CD14-positive monocyte (primary cell): ENCODE data around the gene HOXC11. TPM values are rescaled to one million over a fixed set of nuclear protein-coding genes. Genes with fewer than 3 reads are reported as not detected.

Experiments
- DNase-seq, 3 donors: peaks; one replicate each; pipeline ENCODE4 v3.0.0-alpha.2; 2011 to 2022
- H2AFZ ChIP-seq: 2 replicates; pipeline ENCODE4 v1.6.0; 2012; ENCODE audit warnings: mild to moderate bottlenecking, low read depth, low read length, inconsistent platforms; ENCODE audit not compliant: insufficient read depth, poor library complexity, severe bottlenecking
- H3K27ac ChIP-seq, 2 donors: 1 replicate in 1 of 2; 2 replicates in 1 of 2; pipeline ENCODE4 v1.5.1; 2012 to 2013; ENCODE audit warnings: low read length in 2 of 2, control low read depth in 1 of 2, inconsistent platforms in 1 of 2, low read depth in 1 of 2, mild to moderate bottlenecking in 1 of 2
- H3K27me3 ChIP-seq, 2 donors: one replicate each; pipeline versions ENCODE4 v1.6.0 to v1.6.1; 2011 to 2013; ENCODE audit warnings: low read length in 2 of 2; ENCODE audit not compliant: control insufficient read depth in 2 of 2, insufficient read depth in 2 of 2
- H3K36me3 ChIP-seq, 2 donors: replicated peaks in 1 of 2; 1 replicate in 1 of 2; 2 replicates in 1 of 2; pipeline versions ENCODE4 v1.5.1 to v1.6.1; 2012 to 2013; ENCODE audit warnings: low read length in 2 of 2, control low read depth in 1 of 2, inconsistent platforms in 1 of 2, mild to moderate bottlenecking in 1 of 2; ENCODE audit not compliant: insufficient read depth in 2 of 2, control insufficient read depth in 1 of 2
- H3K4me1 ChIP-seq, 2 donors: 1 replicate in 1 of 2; 2 replicates in 1 of 2; pipeline versions ENCODE4 v1.5.1 to v1.6.1; 2012 to 2013; ENCODE audit warnings: low read length in 2 of 2, control low read depth in 1 of 2, inconsistent platforms in 1 of 2, mild to moderate bottlenecking in 1 of 2, moderate library complexity in 1 of 2; ENCODE audit not compliant: insufficient read depth in 2 of 2, control insufficient read depth in 1 of 2
- H3K4me2 ChIP-seq: replicated peaks from 2 replicates; pipeline ENCODE3; 2012; ENCODE audit warnings: low read length, moderate library complexity, mild to moderate bottlenecking; ENCODE audit not compliant: poor library complexity, severe bottlenecking; ENCODE audit errors: extremely low read depth
- H3K4me3 ChIP-seq, 3 experiments: fragments of 200-600 bp in 1 of 3; sonication (generic) in 1 of 3; replicated peaks in 1 of 3; 1 replicate in 2 of 3; 2 replicates in 1 of 3; pipeline ENCODE4 v1.5.1; 2011 to 2013; ENCODE audit warnings: low read length in 3 of 3, mild to moderate bottlenecking in 3 of 3, control low read depth in 2 of 3, low read depth in 2 of 3, inconsistent platforms in 1 of 3, moderate library complexity in 1 of 3
- H3K79me2 ChIP-seq: 2 replicates; pipeline ENCODE4 v1.6.0; 2012; ENCODE audit warnings: mild to moderate bottlenecking, control low read depth, inconsistent platforms, low read length, moderate library complexity; ENCODE audit not compliant: insufficient read depth
- H3K9ac ChIP-seq: 2 replicates; pipeline ENCODE4 v1.6.0; 2017; ENCODE audit warnings: low read length, mild to moderate bottlenecking; ENCODE audit not compliant: insufficient read depth, poor library complexity, severe bottlenecking
- H3K9me3 ChIP-seq, 2 donors: replicated peaks in 1 of 2; 1 replicate in 1 of 2; 2 replicates in 1 of 2; pipeline versions ENCODE4 v1.5.1 to v1.6.1; 2012 to 2013; ENCODE audit warnings: low read length in 2 of 2, control low read depth in 1 of 2; ENCODE audit not compliant: control insufficient read depth in 1 of 2, insufficient read depth in 1 of 2
- H4K20me1 ChIP-seq: 2 replicates; pipeline ENCODE4 v1.6.0; 2012; ENCODE audit warnings: mild to moderate bottlenecking, low read length, control low read depth, moderate library complexity; ENCODE audit not compliant: insufficient read depth
- H3K27ac Mint-ChIP-seq, 7 donors: one replicate each; pipeline ENCODE4 v1.8.0; 2020; ENCODE audit warnings: mild to moderate bottlenecking in 7 of 7, mixed read lengths in 7 of 7, moderate library complexity in 6 of 7, inconsistent platforms in 2 of 7
- H3K27me3 Mint-ChIP-seq, 3 donors: one replicate each; pipeline ENCODE4 v1.8.0; 2021 to 2022; ENCODE audit warnings: low read depth in 3 of 3, mild to moderate bottlenecking in 3 of 3, mixed read lengths in 3 of 3, moderate library complexity in 3 of 3, inconsistent platforms in 1 of 3
- H3K36me3 Mint-ChIP-seq, 2 donors: one replicate each; pipeline ENCODE4 v1.8.0; 2020; ENCODE audit warnings: mixed read lengths in 2 of 2, inconsistent platforms in 1 of 2, mild to moderate bottlenecking in 1 of 2
- H3K4me1 Mint-ChIP-seq: one replicate; pipeline ENCODE4 v1.8.0; 2020; ENCODE audit warnings: mild to moderate bottlenecking, mixed read lengths
- H3K4me3 Mint-ChIP-seq, 2 donors: one replicate each; pipeline ENCODE4 v1.8.0; 2020; ENCODE audit warnings: mild to moderate bottlenecking in 2 of 2, mixed read lengths in 2 of 2, moderate library complexity in 1 of 2
- H3K9me3 Mint-ChIP-seq, 7 donors: one replicate each; pipeline ENCODE4 v1.8.0; 2020 to 2022; ENCODE audit warnings: mixed read lengths in 7 of 7, mild to moderate bottlenecking in 6 of 7, moderate library complexity in 6 of 7, inconsistent platforms in 2 of 7
- CTCF ChIP-seq: fragments of 200-600 bp; IDR thresholded peaks from one replicate; pipeline ENCODE4 v1.8.0; 2022; ENCODE audit warnings: antibody characterized with exemption, mild to moderate bottlenecking
- WGBS: methylation state at CpG from one replicate; pipeline ENCODE4 v1.1.5; 2013; ENCODE audit warnings: missing lambda C conversion rate; ENCODE audit not compliant: insufficient coverage; 5-methylcytosine and 5-hydroxymethylcytosine counted together
- intact Hi-C, 2 donors: fragments of 100-400 bp; cut with micrococcal nuclease; formaldehyde crosslinking; loops; one replicate each; pipeline versions ENCODE4 v1.15.0 to v1.15.1; 2023
- polyA plus RNA-seq, 3 donors: library from polyadenylated mRNA; depleted of rRNA in 1 of 3; unstranded in 2 of 3; stranded (reverse) in 1 of 3; fragments of 300-500 nt in 2 of 3; fragments of >200 nt in 1 of 3; fragmentation: Illumina TruSeq in 2 of 3; gene quantifications; 1 replicate in 2 of 3; 2 replicates in 1 of 3; pipeline ENCODE4 v1.2.3, GENCODE V29; 2012 to 2021

The HOXC11 gene
- polyA plus RNA-seq, 3 donors, result not detected

DNA sequence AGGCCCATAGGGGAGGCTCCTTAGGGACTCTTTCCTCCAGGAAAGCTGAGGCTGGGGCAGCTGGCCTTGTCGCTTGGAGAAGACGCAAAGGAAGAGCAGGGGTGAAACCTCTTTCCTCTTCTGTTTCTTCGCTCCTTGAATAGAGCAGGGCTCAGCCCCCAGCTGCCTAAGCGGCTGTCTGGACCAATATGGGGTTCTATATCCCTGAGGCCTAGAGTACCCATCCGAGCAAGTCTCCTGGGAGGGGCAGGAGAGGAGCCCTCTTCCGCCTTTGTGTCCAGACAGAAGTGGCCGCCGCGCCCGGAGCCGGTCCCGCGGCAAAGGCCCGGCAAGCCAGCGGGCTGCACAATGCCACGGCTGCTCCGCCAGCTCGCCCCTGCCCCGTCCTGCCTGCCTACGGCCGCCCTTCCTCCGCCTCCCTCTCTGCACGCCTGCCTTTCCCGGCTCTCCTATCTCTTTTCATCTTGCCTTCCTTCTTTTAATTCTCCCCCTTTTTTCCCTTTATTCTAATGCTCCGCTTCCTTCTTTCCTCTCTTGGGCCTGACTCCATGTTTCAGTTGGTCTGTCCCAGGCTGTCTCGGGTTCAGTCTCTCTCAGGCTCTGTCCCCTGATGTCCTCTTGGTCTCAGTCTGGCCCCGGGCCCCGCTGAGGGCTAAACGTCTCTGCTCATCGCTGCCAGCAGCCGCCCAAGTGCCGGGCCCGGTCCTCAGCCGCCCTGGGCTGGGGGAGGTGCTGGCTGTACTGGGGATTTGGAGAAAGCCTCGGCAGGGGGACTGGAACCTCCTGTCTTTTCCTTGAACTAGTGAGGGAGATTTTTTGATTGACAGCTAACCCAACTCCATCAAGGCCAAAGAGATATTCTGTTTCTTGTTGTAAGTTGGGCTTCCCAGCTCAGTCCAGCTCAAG is 24.5 kb downstream of the HOXC11 start:
- H3K4me1 Mint-ChIP-seq, result peaks cover 28% of the 10 kb centered on the region
- intact Hi-C loops, result loop anchor here in 1 of 2 donors (5.0 kb wide), 1 partner anchor 45 kb away; the partner anchor contains the start of gene HOXC12
- Histone ChIP-seq H3K9me3 (peaks cover 3 to 60% of the 10 kb centered on the region in 2 donors), H2AFZ (no peak overlapping the region), H4K20me1 (no peaks in the 10 kb centered on the region), H3K79me2 (no peaks in the 10 kb centered on the region), H3K36me3 (no peaks in the 10 kb centered on the region), H3K27me3 (peaks cover 92 to 100% of the 10 kb centered on the region in 2 donors), H3K4me3 (no peak overlapping the region), H3K9ac (no peak overlapping the region), H3K4me2 (no peak overlapping the region), H3K4me1 (peaks cover 15 to 30% of the 10 kb centered on the region in 2 donors), H3K27ac (no peak overlapping the region)
- no peak for DNase-seq
- 3% methylated on average over 28 of the region's 35 CpGs for WGBS
- TF ChIP-seq CTCF, result no peak
- H3K4me3 Mint-ChIP-seq, result peak overlapping the region in 1 of 2 donors; percentile 95
- H3K27me3 Mint-ChIP-seq, result peaks cover 97 to 100% (median 100%) of the 10 kb centered on the region in 3 donors
- peaks cover 3 to 19% of the 10 kb centered on the region in 2 donors for H3K36me3 Mint-ChIP-seq
- H3K9me3 Mint-ChIP-seq, result peaks cover 2 to 67% (median 39%) of the 10 kb centered on the region in 7 donors
- no peak overlapping the region for H3K27ac Mint-ChIP-seq

DNA sequence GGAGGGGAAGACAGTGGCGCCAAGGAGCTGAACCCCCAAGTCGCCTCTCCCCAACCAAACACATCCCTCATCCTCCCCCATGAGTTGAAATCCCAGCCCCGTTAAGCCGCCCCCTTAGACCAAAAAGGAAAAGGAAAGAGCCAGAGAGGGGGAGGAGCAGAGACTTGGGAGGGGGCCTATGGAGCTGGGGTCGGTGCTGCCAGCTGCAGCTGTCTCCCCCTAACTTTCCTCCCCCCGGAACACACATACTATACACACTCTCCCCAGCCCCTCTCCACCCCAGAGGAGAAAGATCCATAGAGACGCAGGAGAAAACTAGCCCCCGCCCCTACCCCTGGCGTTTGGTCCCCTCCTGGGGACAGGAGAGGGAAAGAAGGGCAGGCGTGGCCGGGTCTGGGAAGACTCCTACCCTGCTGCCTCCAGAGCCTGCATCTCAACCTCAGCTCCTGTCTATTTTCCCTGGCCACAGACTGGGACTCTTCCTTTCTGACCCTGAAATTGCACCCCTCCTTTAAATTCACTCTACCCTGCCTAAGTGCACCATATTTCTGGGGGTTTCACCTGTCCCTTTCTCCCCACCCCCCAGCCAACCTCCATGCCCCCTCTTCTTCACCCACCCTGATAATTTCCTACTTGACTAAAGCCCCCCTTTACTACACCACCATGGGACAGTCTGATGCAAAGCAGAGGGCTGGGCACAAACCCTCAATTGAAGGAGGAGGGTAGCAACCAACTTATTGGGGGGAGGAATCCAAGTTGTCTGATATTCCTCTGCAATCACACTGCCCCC is 25.4 kb downstream of the HOXC11 start:
- Histone ChIP-seq H3K27me3 (peaks cover 93 to 100% of the 10 kb centered on the region in 2 donors), H3K36me3 (no peaks in the 10 kb centered on the region), H3K4me1 (peaks cover 15 to 30% of the 10 kb centered on the region in 2 donors), H3K9ac (no peak overlapping the region), H3K27ac (no peak overlapping the region), H3K9me3 (peaks cover 3 to 54% of the 10 kb centered on the region in 2 donors), H4K20me1 (no peaks in the 10 kb centered on the region), H3K4me2 (no peak overlapping the region), H3K79me2 (no peaks in the 10 kb centered on the region), H3K4me3 (no peak overlapping the region), H2AFZ (no peak overlapping the region)
- intact Hi-C loops, result loop anchor here in 1 of 2 donors (5.0 kb wide), 1 partner anchor 46 kb away; the partner anchor contains the start of gene HOXC12
- DNase-seq, result no peak
- Mint-ChIP-seq H3K9me3 (peaks cover 2 to 67% (median 34%) of the 10 kb centered on the region in 7 donors), H3K4me1 (peaks cover 29% of the 10 kb centered on the region), H3K27ac (no peak overlapping the region), H3K36me3 (peaks cover 3 to 19% of the 10 kb centered on the region in 2 donors), H3K4me3 (peak overlapping the region in 1 of 2 donors; percentile 74), H3K27me3 (peaks cover 98 to 100% (median 100%) of the 10 kb centered on the region in 3 donors)
- no peak for TF ChIP-seq CTCF
- 0% methylated on average over 1 of the region's 11 CpGs for WGBS
